Right lobe of liver (tissue), 6 donors: ENCODE measurements around the gene IGFBPL1. TPM values are rescaled to one million over a fixed set of nuclear protein-coding genes. Genes with fewer than 3 reads are reported as not detected.

Source experiments
- ATAC-seq, 4 donors: fragments of 200-7000 bp; cut with Tn5 transposase; one replicate each; pipeline ENCODE4 v1.9.1; 2020; ENCODE audit warnings: mild to moderate bottlenecking in 4 of 4, moderate library complexity in 4 of 4
- DNase-seq, 3 donors: peaks; one replicate each; pipeline ENCODE4 v3.0.0-alpha.2; 2020
- H3K27ac ChIP-seq, 3 donors: fragments of 200-600 bp; one replicate each; pipeline ENCODE4 v1.8.0; 2022
- H3K27me3 ChIP-seq, 2 donors: fragments of 200-600 bp; one replicate each; pipeline ENCODE4 v1.8.0; 2022
- H3K36me3 ChIP-seq, 4 donors: fragments of 200-600 bp; sonication (generic) in 1 of 4; one replicate each; pipeline versions ENCODE4 v1.5.1 to v1.8.0; 2017 to 2022; ENCODE audit warnings: control low read depth in 1 of 4
- H3K4me1 ChIP-seq, 4 donors: fragments of 200-600 bp; sonication (generic) in 1 of 4; one replicate each; pipeline versions ENCODE4 v1.5.1 to v1.8.0; 2017 to 2022; ENCODE audit warnings: control low read depth in 1 of 4
- H3K4me3 ChIP-seq, 3 donors: fragments of 200-600 bp; one replicate each; pipeline ENCODE4 v1.8.0; 2022
- H3K9me3 ChIP-seq, 4 donors: fragments of 200-600 bp; sonication (generic) in 1 of 4; one replicate each; pipeline versions ENCODE4 v1.5.1 to v1.8.0; 2017 to 2022; ENCODE audit warnings: control low read depth in 1 of 4
- CTCF ChIP-seq, 4 donors: fragments of 200-600 bp in 3 of 4; fragments of 450-650 bp in 1 of 4; IDR thresholded peaks; one replicate each; pipeline versions ENCODE4 v1.5.1 to v1.8.0; 2016 to 2022; ENCODE audit warnings: antibody characterized with exemption in 4 of 4, mild to moderate bottlenecking in 2 of 4
- POLR2A ChIP-seq: fragments of 450-650 bp; IDR thresholded peaks from one replicate; pipeline ENCODE4 v1.6.1; 2017; ENCODE audit warnings: antibody characterized with exemption, mild to moderate bottlenecking
- WGBS: methylation state at CpG from one replicate; pipeline ENCODE4 v1.1.6; 2018; ENCODE audit warnings: low coverage, low lambda C conversion rate; ENCODE audit not compliant: insufficient coverage; ENCODE audit errors: missing lambda C conversion rate; 5-methylcytosine and 5-hydroxymethylcytosine counted together
- intact Hi-C, 2 donors: fragments of 100-400 bp; cut with DNase I; formaldehyde crosslinking; loops; one replicate each; pipeline versions ENCODE4 v1.11.2 to v1.14.1; 2022
- total RNA-seq, 6 experiments: library from RNA; depleted of rRNA in 2 of 6; stranded (reverse); fragments of >200 nt in 2 of 6; fragmentation: NEBNext Ultra II Directional in 3 of 6; extraction: Animal tissue kit (Norgen Biotek cat#: 25700) in 3 of 6; gene quantifications; one replicate each; pipeline versions ENCODE4 v1.1.0 to v1.2.4, GENCODE V29; 2016 to 2023
- donor health status: DM: no; HTN: yes; CAD: no.
- donor health status: DM: no; HTN: no; CAD: no.
- donor health status: DM: no; HTN: no; CAD: no.
- donor health status: DM: no; HTN: yes; CAD: no.
- donor health status: DM: no; HTN: yes; CAD: no.

IGFBPL1 gene
- total RNA-seq, 6 experiments from 2014 or later: 0.20 to 2.7 (median 0.44) TPM; not detected in 1

GRCh38 chr9:38388283-38389223 is 35.7 kb downstream of the IGFBPL1 start:
- ATAC-seq (peak; percentile 37 to 58 (median 48)), DNase-seq (peak; percentile 68 to 84 (median 72))
- 41% methylated on average over 6 of the region's 7 CpGs for WGBS
- Histone ChIP-seq H3K4me1 (peaks cover 0 to 69% (median 45%) of the 10 kb centered on the region in 4 donors), H3K9me3 (peaks cover 0 to 5% (median 0%) of the 10 kb centered on the region in 4 donors), H3K36me3 (no peaks in the 10 kb centered on the region), H3K4me3 (no peak overlapping the region), H3K27me3 (no peaks in the 10 kb centered on the region), H3K27ac (peak overlapping the region; percentile 73 to 86 (median 79))
- intact Hi-C loops: no loop called here
- TF ChIP-seq CTCF (IDR thresholded peaks at IDR 0.05) (no peak), POLR2A (no peak)

- intact Hi-C loops: no loop called here
- H3K27ac ChIP-seq: peak overlapping the region; percentile 73 to 86 (median 79)
- ATAC-seq (no peak), DNase-seq (no peak)
- H3K4me3 ChIP-seq: no peak overlapping the region
- H3K36me3 ChIP-seq: no peaks in the 10 kb centered on the region
- 66% methylated on average over 4 of the region's 4 CpGs for WGBS
- peaks cover 0 to 5% (median 0%) of the 10 kb centered on the region in 4 donors for H3K9me3 ChIP-seq
- H3K27me3 ChIP-seq: no peaks in the 10 kb centered on the region
- peaks cover 0 to 69% (median 45%) of the 10 kb centered on the region in 4 donors for H3K4me1 ChIP-seq
- TF ChIP-seq CTCF (IDR thresholded peaks at IDR 0.05) (no peak), POLR2A (no peak)
Observed at GRCh38 chr9:38387751-38388150, 36.5 kb downstream of the IGFBPL1 start.

GRCh38 chr9:38387066-38387465 is 37.2 kb downstream of the IGFBPL1 start:
- Histone ChIP-seq H3K36me3 (no peaks in the 10 kb centered on the region), H3K27ac (peak overlapping the region; percentile 64 to 86 (median 79)), H3K9me3 (peaks cover 0 to 5% (median 0%) of the 10 kb centered on the region in 4 donors), H3K27me3 (no peaks in the 10 kb centered on the region), H3K4me3 (no peak overlapping the region), H3K4me1 (peaks cover 0 to 69% (median 46%) of the 10 kb centered on the region in 4 donors)
- intact Hi-C loops: no loop called here
- ATAC-seq (peak in 1 of 4 donors; percentile 5), DNase-seq (no peak)
- TF ChIP-seq CTCF (IDR thresholded peaks at IDR 0.05) (no peak), POLR2A (no peak)
- 60% methylated on average over 1 of the region's 1 CpG for WGBS

- Histone ChIP-seq H3K36me3 (no peaks in the 10 kb centered on the region), H3K27me3 (no peaks in the 10 kb centered on the region), H3K9me3 (peaks cover 0 to 5% (median 0%) of the 10 kb centered on the region in 4 donors), H3K4me1 (peaks cover 0 to 68% (median 46%) of the 10 kb centered on the region in 4 donors), H3K27ac (peak overlapping the region; percentile 64 to 86 (median 79)), H3K4me3 (no peak overlapping the region)
- peak; percentile 70 to 90 (median 82) for ATAC-seq
- TF ChIP-seq CTCF (IDR thresholded peaks at IDR 0.05) (no peak), POLR2A (peak; percentile 27)
- DNase-seq: peak; percentile 70 to 84 (median 78)
- WGBS: 23% methylated on average over 4 of the region's 4 CpGs
- intact Hi-C loops: no loop called here
Observed at GRCh38 chr9:38386319-38386895, 37.8 kb downstream of the IGFBPL1 start.
